Measurements from ENCODE around the gene FOCAD.

Gene FOCAD

GRCh38 chr9:20707708-20708107, 23.6 kb downstream of the FOCAD start:
- no peak overlapping the region for H3K4me2 ChIP-seq (ENCODE audit: low read length)
- no peak overlapping the region for H3K27ac ChIP-seq
- H3K4me3 ChIP-seq (ENCODE audit: low read depth, low read length), result no peak overlapping the region
- no peak overlapping the region for H3K9ac ChIP-seq
- no peaks in the 10 kb centered on the region for H3K4me1 ChIP-seq
- no peaks in the 10 kb centered on the region for H3K79me2 ChIP-seq
- no peaks in the 10 kb centered on the region for H3K36me3 ChIP-seq (ENCODE audit: control insufficient read depth, insufficient read depth, low read length)
- TF ChIP-seq, protein P1, sequence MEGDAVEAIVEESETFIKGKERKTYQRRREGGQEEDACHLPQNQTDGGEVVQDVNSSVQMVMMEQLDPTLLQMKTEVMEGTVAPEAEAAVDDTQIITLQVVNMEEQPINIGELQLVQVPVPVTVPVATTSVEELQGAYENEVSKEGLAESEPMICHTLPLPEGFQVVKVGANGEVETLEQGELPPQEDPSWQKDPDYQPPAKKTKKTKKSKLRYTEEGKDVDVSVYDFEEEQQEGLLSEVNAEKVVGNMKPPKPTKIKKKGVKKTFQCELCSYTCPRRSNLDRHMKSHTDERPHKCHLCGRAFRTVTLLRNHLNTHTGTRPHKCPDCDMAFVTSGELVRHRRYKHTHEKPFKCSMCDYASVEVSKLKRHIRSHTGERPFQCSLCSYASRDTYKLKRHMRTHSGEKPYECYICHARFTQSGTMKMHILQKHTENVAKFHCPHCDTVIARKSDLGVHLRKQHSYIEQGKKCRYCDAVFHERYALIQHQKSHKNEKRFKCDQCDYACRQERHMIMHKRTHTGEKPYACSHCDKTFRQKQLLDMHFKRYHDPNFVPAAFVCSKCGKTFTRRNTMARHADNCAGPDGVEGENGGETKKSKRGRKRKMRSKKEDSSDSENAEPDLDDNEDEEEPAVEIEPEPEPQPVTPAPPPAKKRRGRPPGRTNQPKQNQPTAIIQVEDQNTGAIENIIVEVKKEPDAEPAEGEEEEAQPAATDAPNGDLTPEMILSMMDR (IDR thresholded peaks at IDR 0.05), result no peak
- no peaks in the 10 kb centered on the region for H3K27me3 ChIP-seq (ENCODE audit: control insufficient read depth, insufficient read depth, low read length)
- no peaks in the 10 kb centered on the region for H3K9me3 ChIP-seq (ENCODE audit: control insufficient read depth, low read length)
- H2AFZ ChIP-seq, result no peak overlapping the region

DNA sequence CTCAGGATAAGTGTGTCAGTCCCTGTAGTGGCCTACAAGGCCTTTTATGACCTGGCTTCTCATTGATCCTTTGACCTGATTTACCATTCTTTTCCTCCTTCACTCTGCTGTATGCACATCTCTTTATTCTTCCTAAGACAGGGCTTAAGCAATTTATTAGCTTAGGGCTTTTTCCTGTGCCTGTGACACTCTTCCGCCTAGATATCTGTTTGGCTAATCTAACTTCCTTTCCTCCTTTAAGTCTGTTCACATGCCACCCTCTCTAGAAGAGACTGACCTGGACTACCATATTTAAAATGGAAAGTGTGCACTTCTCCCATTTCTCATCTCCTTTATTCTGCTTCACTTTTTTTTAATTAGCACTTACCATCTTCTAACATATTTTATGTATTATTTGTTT, 29.1 kb downstream of the FOCAD start:
- Histone ChIP-seq H2AFZ (no peak overlapping the region), H3K27ac (no peak overlapping the region), H3K4me2 (ENCODE audit: low read length) (no peak overlapping the region), H3K79me2 (no peaks in the 10 kb centered on the region), H3K36me3 (ENCODE audit: control insufficient read depth, insufficient read depth, low read length) (no peaks in the 10 kb centered on the region), H3K9me3 (ENCODE audit: control insufficient read depth, low read length) (no peaks in the 10 kb centered on the region), H3K4me1 (no peaks in the 10 kb centered on the region), H3K9ac (no peak overlapping the region), H3K27me3 (ENCODE audit: control insufficient read depth, insufficient read depth, low read length) (no peaks in the 10 kb centered on the region), H3K4me3 (ENCODE audit: low read depth, low read length) (no peak overlapping the region)
- TF ChIP-seq, protein P1 (IDR thresholded peaks at IDR 0.05), result no peak

DNA sequence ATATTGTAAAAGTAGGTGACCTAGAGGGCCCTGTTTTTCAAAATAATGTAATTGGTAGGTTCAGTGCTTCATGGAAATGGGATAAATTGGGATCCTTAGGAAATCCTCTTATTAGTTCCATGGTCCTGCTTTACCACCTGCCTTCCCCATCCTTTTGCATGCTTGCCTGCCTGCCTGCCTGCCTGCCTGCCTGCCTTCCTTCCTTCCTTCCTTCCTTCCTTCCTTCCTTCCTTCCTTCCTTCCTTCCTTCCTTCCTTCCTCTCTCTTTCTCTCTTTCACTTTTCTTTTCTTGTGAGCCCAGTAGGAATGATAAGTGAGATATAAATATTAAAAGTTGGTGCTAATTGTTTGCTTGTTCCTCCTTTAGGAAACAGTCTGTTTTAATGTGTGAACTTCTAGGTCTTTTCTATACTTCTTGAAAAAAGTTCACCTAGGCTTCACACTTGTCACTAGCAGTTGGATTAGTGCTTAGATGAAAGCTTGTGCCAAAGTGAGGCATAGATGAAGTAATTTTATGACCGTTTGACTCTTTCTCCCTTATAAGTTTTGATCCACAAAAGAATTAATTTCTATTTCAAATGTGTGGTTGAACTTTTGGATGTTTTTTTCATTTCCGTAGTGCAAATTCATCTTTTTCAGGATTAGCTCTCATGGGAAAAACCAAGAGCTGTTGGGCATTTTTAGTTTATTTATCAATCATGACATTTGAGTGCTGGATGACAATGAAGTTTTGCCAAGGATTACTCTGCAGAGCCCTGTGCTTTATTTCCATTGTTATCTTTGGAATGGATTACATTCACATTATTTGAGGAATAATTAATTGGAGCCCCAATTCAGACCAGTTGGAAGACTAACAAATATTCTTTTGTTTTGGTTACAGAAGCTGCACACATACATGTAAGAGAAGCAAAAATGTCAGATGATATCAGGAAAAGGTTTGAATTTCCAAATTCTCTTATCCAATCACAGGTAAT, 30.7 kb downstream of the FOCAD start:
- Histone ChIP-seq H3K9ac (no peak overlapping the region), H3K27me3 (ENCODE audit: control insufficient read depth, insufficient read depth, low read length) (no peaks in the 10 kb centered on the region), H3K4me2 (ENCODE audit: low read length) (no peak overlapping the region), H3K79me2 (no peaks in the 10 kb centered on the region), H3K4me3 (ENCODE audit: low read depth, low read length) (no peak overlapping the region), H3K27ac (no peak overlapping the region), H3K9me3 (ENCODE audit: control insufficient read depth, low read length) (no peaks in the 10 kb centered on the region), H3K36me3 (ENCODE audit: control insufficient read depth, insufficient read depth, low read length) (no peaks in the 10 kb centered on the region), H2AFZ (no peak overlapping the region), H3K4me1 (no peaks in the 10 kb centered on the region)
- TF ChIP-seq, protein P1 (IDR thresholded peaks at IDR 0.05), result no peak

- Histone ChIP-seq H3K4me2 (ENCODE audit: low read length) (no peak overlapping the region), H3K36me3 (ENCODE audit: control insufficient read depth, insufficient read depth, low read length) (no peaks in the 10 kb centered on the region), H2AFZ (no peak overlapping the region), H3K9me3 (ENCODE audit: control insufficient read depth, low read length) (no peaks in the 10 kb centered on the region), H3K9ac (no peak overlapping the region), H3K4me3 (ENCODE audit: low read depth, low read length) (no peak overlapping the region), H3K27me3 (ENCODE audit: control insufficient read depth, insufficient read depth, low read length) (no peaks in the 10 kb centered on the region), H3K27ac (no peak overlapping the region), H3K4me1 (no peaks in the 10 kb centered on the region), H3K79me2 (no peaks in the 10 kb centered on the region)
- TF ChIP-seq, protein P1 (IDR thresholded peaks at IDR 0.05), result no peak
Measured at GRCh38 chr9:20722221-20722620, 38.2 kb downstream of the FOCAD start.
